Activated effector memory CD4-positive, alpha-beta T cell treated with Interleukin-2 at 50 U/mL for 16 hours (primary cell): Measurements from ENCODE around the gene CHODL.

Source experiments
- DNase-seq: peaks from one replicate; pipeline ENCODE4 v3.0.0-alpha.2; 2020

CHODL gene

GRCh38 chr21:18294100-18294499 lies 49.5 kb downstream of the CHODL start:
- DNase-seq: no peak

GRCh38 chr21:18298228-18298627 lies 53.6 kb downstream of the CHODL start:
- DNase-seq: no peak
